Dermis microvascular lymphatic vessel endothelial cell (primary cell): Measurements from ENCODE around the gene ST7. TPM values are rescaled to one million over a fixed set of nuclear protein-coding genes. Genes with fewer than 3 reads are reported as not detected.
"Not testable (repeated sequence)": the region's sequence is repeated elsewhere in the genome, so short reads cannot be mapped to it uniquely, and the experiment has no call there.

Source experiments
- DNase-seq, 2 donors: peaks; one replicate each; pipeline versions ENCODE4 v3.0.0 to v3.0.0-alpha.2; 2010; ENCODE audit warnings: low read depth in 2 of 2
- total RNA-seq: library from RNA; depleted of rRNA; stranded (reverse); fragments of >200 nt; gene quantifications from 2 replicates; pipeline ENCODE4 v1.2.1, GENCODE V29; 2014

The ST7 gene
- total RNA-seq, 1 donor from 2014 or later = 12.5 TPM

- DNase-seq = no peak
These were observed 265.4 kb downstream of the ST7 start for GRCh38 chr7:117218700-117219099.

GRCh38 chr7:117219485-117219884 lies 266.2 kb downstream of the ST7 start:
- DNase-seq = no peak

GRCh38 chr7:117220836-117221235 lies 267.5 kb downstream of the ST7 start:
- DNase-seq = no peak

- DNase-seq = no peak
These were observed 272.2 kb downstream of the ST7 start for GRCh38 chr7:117225536-117225935.

GRCh38 chr7:117227091-117227490 lies 273.8 kb downstream of the ST7 start:
- no peak for DNase-seq

GRCh38 chr7:117229350-117229749 lies 276.0 kb downstream of the ST7 start:
- no peak for DNase-seq

- no peak for DNase-seq
These were observed 277.2 kb downstream of the ST7 start for GRCh38 chr7:117230276-117231046.

- DNase-seq = no peak
These were observed 277.7 kb downstream of the ST7 start for GRCh38 chr7:117231047-117231359.

- no peak for DNase-seq
These were observed 284.3 kb downstream of the ST7 start for GRCh38 chr7:117237646-117238045.

- no peak for DNase-seq
These were observed 285.2 kb downstream of the ST7 start for GRCh38 chr7:117238472-117238871.

- DNase-seq = no peak
These were observed 285.6 kb downstream of the ST7 start for GRCh38 chr7:117238937-117239336.

GRCh38 chr7:117241088-117241487 lies 287.8 kb downstream of the ST7 start:
- DNase-seq = no peak

GRCh38 chr7:117243390-117243789 lies 290.1 kb downstream of the ST7 start:
- DNase-seq = no peak

GRCh38 chr7:117245703-117246102 lies 292.4 kb downstream of the ST7 start:
- not testable (repeated sequence) for DNase-seq

GRCh38 chr7:117247809-117248208 lies 294.5 kb downstream of the ST7 start:
- DNase-seq = no peak

GRCh38 chr7:117248829-117249228 lies 295.5 kb downstream of the ST7 start:
- no peak for DNase-seq

- DNase-seq = no peak
These were observed 296.4 kb downstream of the ST7 start for GRCh38 chr7:117249696-117250095.

- no peak for DNase-seq
These were observed 296.9 kb downstream of the ST7 start for GRCh38 chr7:117250245-117250644.

GRCh38 chr7:117250801-117251200 lies 297.5 kb downstream of the ST7 start:
- DNase-seq = no peak

GRCh38 chr7:117251687-117252086 lies 298.4 kb downstream of the ST7 start:
- no peak for DNase-seq

GRCh38 chr7:117259615-117260014 lies 306.3 kb downstream of the ST7 start:
- DNase-seq = no peak

- DNase-seq = no peak
These were observed 309.2 kb downstream of the ST7 start for GRCh38 chr7:117262546-117262945.

- DNase-seq = no peak
These were observed 311.4 kb downstream of the ST7 start for GRCh38 chr7:117264716-117265115.

GRCh38 chr7:117269417-117269816 lies 316.1 kb downstream of the ST7 start:
- peak in 1 of 2 donors; percentile 85 for DNase-seq
